Adipocyte (in vitro differentiated cells): ENCODE results near the gene SPSB2.

Experiments used
- DNase-seq: peaks from one replicate; pipeline ENCODE4 v3.0.0-alpha.2; 2015; ENCODE audit warnings: low read depth
- H3K27me3 ChIP-seq: replicated peaks from 2 replicates; pipeline ENCODE4 v1.7.0; 2013; ENCODE audit warnings: mild to moderate bottlenecking, low read length, moderate library complexity; ENCODE audit not compliant: control insufficient read depth, insufficient read depth
- H3K36me3 ChIP-seq: 2 replicates; pipeline ENCODE4 v1.7.0; 2013; ENCODE audit warnings: low read length, mild to moderate bottlenecking, moderate library complexity; ENCODE audit not compliant: control insufficient read depth, insufficient read depth, severe bottlenecking
- H3K4me1 ChIP-seq: 2 replicates; pipeline ENCODE4 v1.7.0; 2013; ENCODE audit warnings: mild to moderate bottlenecking, low read length, moderate library complexity; ENCODE audit not compliant: control insufficient read depth, insufficient read depth
- H3K4me3 ChIP-seq: 2 replicates; pipeline ENCODE4 v1.7.0; 2013; ENCODE audit warnings: mild to moderate bottlenecking, low read length, moderate library complexity
- H3K9ac ChIP-seq: 2 replicates; pipeline ENCODE4 v1.7.0; 2013; ENCODE audit warnings: mild to moderate bottlenecking, low read length, moderate library complexity
- H3K9me3 ChIP-seq: 2 replicates; pipeline ENCODE4 v1.7.0; 2013; ENCODE audit warnings: mild to moderate bottlenecking, low read length, moderate library complexity; ENCODE audit not compliant: control insufficient read depth

Gene SPSB2

DNA sequence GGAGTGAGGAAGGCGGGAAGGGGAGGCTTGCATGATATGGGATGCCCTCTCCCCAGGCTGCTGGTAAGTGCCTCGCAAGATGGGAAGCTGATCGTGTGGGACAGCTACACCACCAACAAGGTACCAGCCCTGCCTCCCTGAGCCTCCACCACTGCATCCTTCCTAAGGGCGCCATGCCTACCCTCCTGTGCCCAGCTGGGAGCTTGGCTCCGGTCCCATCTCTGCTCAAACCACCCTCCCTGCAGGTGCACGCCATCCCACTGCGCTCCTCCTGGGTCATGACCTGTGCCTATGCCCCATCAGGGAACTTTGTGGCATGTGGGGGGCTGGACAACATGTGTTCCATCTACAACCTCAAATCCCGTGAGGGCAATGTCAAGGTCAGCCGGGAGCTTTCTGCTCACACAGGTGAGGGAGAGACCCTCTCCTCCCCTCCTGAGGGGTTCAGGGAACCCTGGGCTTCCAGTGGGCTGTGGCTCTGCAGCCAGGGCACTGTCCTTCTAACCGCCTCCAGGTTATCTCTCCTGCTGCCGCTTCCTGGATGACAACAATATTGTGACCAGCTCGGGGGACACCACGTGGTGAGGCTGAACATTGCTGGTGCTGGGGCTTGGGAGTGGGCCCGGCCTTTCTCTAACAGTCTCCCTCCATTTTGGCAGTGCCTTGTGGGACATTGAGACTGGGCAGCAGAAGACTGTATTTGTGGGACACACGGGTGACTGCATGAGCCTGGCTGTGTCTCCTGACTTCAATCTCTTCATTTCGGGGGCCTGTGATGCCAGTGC is 29.8 kb downstream of the SPSB2 start:
- Histone ChIP-seq H3K4me3 (no peak overlapping the region), H3K9me3 (no peaks in the 10 kb centered on the region), H3K27me3 (no peaks in the 10 kb centered on the region), H3K36me3 (peaks cover 15% of the 10 kb centered on the region), H3K9ac (no peak overlapping the region), H3K4me1 (no peaks in the 10 kb centered on the region)
- no peak for DNase-seq

DNA sequence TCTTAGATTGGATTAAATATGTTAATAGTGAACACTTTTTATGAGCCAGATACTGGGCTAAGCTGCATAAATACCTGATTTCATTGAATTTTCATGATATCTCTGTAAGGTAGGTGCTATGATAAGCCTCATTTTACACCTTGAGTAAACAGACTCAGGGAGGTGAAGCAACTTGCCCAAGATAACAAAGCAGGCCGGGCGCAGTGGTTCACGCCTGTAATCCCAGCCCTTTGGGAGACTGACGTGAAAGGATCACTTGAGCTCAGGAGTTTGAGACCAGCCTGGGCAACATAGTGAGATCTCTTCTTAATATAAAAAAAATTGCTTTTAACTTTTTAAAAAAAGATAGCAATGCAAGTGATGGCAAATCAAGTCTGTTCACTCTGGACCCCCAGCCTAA is 31.0 kb downstream of the SPSB2 start:
- Histone ChIP-seq H3K9me3 (no peaks in the 10 kb centered on the region), H3K9ac (no peak overlapping the region), H3K27me3 (no peaks in the 10 kb centered on the region), H3K4me3 (no peak overlapping the region), H3K36me3 (peaks cover 15% of the 10 kb centered on the region), H3K4me1 (no peaks in the 10 kb centered on the region)
- no peak for DNase-seq

DNA sequence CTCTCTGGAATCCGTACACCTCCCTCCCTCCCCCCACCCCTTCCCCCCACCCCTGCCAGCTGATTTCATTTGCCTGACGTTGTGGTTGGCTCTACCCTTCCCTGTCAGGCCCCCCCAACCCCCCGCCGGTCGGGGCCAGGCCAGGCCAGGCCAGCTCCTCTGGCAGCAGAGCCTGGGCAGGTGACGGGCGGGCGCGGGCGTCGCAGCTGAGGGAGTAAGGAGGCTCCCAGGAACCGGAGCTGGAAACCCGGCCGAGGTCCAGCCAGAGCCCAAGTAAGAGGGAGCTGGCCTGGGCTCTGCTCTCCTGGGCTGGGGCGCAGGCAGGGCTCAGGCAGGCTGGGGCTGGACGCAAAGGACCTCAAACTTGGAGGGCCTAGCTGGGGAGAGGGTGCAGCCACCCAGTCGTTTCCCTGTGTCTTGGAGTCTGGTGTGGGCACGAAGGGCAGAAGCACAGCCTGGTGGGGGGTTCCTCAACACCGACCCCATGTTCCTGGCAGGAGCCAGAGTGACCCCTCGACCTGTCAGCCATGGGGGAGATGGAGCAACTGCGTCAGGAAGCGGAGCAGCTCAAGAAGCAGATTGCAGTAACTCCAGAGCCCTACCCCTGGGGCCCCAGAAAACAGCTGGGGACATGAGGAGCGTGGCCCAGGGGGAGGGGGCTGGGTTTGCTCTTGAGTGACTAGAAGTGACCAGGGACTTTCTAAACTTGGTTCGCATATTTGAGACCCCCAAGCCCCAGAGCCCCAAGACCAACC is 32.2 kb downstream of the SPSB2 start, which contains the start of gene GNB3:
Gene GNB3, plus strand, starts transcription at position 165 of the 755 bp plus-strand sequence. Its CDS starts 363 bp downstream, at position 528.
- no peak within 1 kb of the TSS for H3K4me3 ChIP-seq
- H3K9ac ChIP-seq = no peak within 1 kb of the TSS
- no peak for DNase-seq
- no peaks in the 10 kb centered on the region for H3K27me3 ChIP-seq
- peaks cover 9% of the 10 kb centered on the region for H3K36me3 ChIP-seq
- H3K9me3 ChIP-seq = no peaks in the 10 kb centered on the region
- H3K4me1 ChIP-seq = no peaks in the 10 kb centered on the region

DNA sequence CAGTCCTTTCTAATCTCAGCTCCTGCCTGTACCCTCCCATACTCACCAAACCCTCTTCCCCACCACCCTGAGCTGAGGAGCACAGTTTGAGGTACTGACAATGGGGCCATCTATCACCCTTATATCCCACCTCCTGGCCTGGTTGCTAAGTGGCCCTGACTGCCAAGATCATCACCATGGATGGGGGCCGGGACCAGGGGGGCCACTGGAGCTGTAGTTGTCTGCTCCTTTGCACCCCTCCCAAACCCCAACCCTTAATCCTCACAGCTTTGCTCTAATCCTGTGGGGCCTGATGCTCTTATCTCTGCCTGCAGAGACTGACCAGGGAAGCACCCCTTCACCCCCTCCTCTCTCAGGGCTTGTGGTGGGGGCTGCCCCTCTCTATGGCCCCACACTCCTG is 32.8 kb downstream of the SPSB2 start:
- Histone ChIP-seq H3K27me3 (no peaks in the 10 kb centered on the region), H3K4me1 (no peaks in the 10 kb centered on the region), H3K9me3 (no peaks in the 10 kb centered on the region), H3K9ac (no peak overlapping the region), H3K4me3 (no peak overlapping the region), H3K36me3 (peaks cover 9% of the 10 kb centered on the region)
- DNase-seq = no peak

DNA sequence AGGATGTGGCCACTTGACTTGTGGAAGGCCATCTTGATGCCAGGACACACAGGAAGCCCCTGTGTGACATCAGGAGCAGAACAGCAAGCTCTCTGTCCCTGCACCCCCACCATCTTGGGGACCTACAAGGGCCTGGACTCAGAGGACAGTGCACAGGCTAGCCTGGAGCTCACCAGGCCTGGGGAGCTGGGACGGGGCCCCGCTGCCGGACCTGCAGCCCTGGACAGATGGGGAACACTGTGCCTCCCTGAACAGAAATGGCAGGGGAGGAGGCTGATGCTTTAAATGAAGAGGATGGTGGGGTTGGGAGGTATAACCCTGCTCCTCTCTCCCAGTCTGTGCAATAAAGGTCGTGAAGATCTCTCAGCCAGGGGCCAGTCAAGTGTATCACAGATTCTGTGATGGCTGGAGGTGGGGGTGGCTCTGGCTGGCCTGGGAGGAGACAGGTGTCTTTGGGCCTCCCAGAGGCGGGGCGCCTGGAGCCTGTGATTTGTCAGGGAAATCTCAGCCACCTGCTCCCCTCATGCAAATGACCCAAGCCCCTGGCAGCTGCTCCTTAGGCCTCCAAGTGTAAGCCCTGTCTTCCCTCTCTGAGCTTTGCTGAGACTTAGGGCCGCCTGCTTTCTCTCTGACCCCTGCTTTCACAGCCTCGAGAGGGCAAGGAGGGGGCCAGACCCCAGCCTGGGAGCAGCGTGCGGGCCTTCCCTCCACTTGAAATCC is 33.5 kb downstream of the SPSB2 start:
- H3K4me1 ChIP-seq = no peaks in the 10 kb centered on the region
- H3K9me3 ChIP-seq = no peaks in the 10 kb centered on the region
- no peaks in the 10 kb centered on the region for H3K27me3 ChIP-seq
- no peak overlapping the region for H3K9ac ChIP-seq
- peaks cover 9% of the 10 kb centered on the region for H3K36me3 ChIP-seq
- DNase-seq = no peak
- no peak overlapping the region for H3K4me3 ChIP-seq

DNA sequence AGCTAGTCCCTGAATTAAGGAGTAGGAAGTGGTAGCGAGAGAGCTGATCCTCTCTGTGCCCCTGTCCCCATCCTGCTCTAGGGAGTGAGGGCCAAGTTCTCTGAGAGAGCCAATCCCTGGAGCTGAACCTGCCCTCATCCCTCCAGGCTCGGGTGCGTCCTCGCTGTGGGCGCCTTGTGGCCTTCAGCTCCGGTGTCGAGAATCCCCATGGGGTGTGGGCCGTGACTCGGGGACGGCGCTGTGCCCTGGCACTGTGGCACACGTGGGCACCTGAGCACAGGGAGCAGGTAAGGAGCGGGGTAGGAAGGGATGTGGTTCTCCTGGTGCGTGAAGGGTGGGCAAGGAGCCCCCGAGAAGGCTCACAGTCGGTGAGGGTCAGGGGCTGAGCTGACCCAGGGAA is 34.2 kb downstream of the SPSB2 start:
- DNase-seq = no peak
- Histone ChIP-seq H3K4me1 (no peaks in the 10 kb centered on the region), H3K27me3 (no peaks in the 10 kb centered on the region), H3K36me3 (peaks cover 5% of the 10 kb centered on the region), H3K4me3 (no peak overlapping the region), H3K9ac (no peak overlapping the region), H3K9me3 (no peaks in the 10 kb centered on the region)

DNA sequence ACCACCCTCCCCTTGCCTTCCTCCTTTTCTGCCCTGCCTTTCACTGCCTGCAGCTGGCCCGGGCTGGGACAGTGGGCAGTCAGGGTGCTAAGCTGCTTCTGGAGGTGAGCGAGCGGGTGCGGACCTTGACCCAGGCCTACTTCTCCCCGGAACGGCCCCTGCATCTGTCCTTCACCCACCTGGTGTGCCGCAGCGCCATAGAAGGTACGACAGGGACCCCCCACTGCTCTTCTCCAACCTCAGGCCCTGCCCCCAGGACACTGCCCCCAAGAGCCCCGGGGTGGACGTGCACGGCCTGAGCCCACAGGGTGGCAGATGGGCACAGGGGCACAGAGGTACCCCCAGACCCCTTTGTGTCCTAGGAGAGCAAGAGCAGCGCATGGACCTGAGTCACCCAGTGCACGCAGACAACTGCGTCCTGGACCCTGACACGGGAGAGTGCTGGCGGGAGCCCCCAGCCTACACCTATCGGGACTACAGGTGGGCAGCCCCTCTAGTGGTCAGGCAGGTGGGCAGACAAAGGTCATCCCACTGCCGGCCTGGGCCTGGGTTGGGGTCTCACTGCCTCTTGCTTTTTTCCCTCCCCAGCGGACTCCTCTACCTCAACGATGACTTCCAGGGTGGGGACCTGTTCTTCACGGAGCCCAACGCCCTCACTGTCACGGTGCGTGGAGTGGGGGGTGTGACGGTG is 35.6 kb downstream of the SPSB2 start:
- Histone ChIP-seq H3K27me3 (no peaks in the 10 kb centered on the region), H3K4me1 (peaks cover 3% of the 10 kb centered on the region), H3K4me3 (no peak overlapping the region), H3K36me3 (peaks cover 5% of the 10 kb centered on the region), H3K9ac (no peak overlapping the region), H3K9me3 (no peaks in the 10 kb centered on the region)
- DNase-seq = no peak

DNA sequence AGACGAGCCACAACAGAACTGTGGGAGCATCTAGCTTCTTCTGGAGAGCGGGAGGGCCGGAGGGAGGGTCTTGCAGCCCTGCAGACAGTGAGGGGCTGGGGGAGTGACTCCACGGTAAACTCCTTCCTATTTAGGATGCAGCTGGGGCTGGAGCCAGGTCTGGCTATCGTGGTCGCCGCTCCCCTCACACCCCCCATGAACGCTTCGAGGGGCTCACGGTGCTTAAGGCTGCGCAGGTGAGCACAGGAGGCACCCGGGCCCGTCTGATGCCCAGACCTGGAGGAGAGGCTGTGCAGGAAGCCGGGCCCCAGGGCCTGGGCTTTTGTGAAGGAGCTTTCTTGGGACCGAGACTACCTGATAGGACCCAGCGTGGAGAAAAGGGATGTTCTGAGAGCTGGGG is 36.3 kb downstream of the SPSB2 start:
- H3K36me3 ChIP-seq = peaks cover 5% of the 10 kb centered on the region

DNA sequence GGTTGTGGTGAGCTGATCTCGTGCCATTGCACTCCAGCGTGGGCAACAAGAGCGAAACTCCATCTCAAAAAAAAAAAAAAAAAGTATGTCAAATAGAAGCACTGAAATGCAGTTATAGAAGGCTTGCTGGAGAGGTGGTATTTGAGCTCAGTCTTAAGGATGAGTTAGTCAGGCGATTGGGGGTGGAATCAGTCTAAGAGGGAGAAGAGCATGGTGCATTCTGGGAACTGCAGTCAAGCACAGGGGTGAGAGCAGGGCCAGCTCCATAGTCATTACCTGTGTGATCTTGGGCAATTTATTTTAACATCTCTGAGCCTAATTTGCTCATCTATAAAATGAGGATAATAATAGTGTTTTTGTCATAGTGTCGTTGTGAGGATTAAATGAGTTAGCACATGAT is 38.2 kb downstream of the SPSB2 start:
- Histone ChIP-seq H3K9me3 (no peaks in the 10 kb centered on the region), H3K4me1 (peaks cover 3% of the 10 kb centered on the region)

More for the DNA sequence above, 36.3 kb downstream of the SPSB2 start:
- Histone ChIP-seq H3K4me1 (peaks cover 3% of the 10 kb centered on the region), H3K9ac (no peak overlapping the region), H3K9me3 (no peaks in the 10 kb centered on the region), H3K27me3 (no peaks in the 10 kb centered on the region), H3K4me3 (no peak overlapping the region)
- DNase-seq = no peak

DNA sequence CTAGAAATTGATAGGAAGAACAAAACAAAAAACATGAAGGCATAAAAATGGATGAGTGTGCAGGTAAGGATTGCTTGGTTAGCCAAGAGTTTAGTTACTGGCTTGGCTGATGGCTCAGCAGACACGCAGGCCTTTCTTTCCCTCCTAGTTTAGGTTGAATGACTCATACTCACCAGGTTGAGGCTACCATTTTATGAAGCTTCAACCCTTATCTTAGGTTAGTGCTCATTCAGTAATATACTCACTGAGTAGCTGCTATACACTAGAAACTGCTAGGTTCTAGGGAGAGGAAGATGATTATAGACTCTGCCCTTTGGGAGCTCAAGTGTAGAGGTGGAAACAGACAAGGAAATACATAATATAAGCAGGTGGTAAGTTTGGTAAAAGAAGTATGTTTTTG is 38.8 kb downstream of the SPSB2 start:
- H3K4me3 ChIP-seq = no peak overlapping the region
- H3K27me3 ChIP-seq = no peaks in the 10 kb centered on the region
- H3K4me1 ChIP-seq = peaks cover 3% of the 10 kb centered on the region
- no peak for DNase-seq
- no peaks in the 10 kb centered on the region for H3K9me3 ChIP-seq
- H3K36me3 ChIP-seq = peaks cover 2% of the 10 kb centered on the region
- H3K9ac ChIP-seq = no peak overlapping the region

More for the DNA sequence above, 38.2 kb downstream of the SPSB2 start:
- H3K27me3 ChIP-seq = no peaks in the 10 kb centered on the region
- no peak overlapping the region for H3K4me3 ChIP-seq
- H3K36me3 ChIP-seq = peaks cover 5% of the 10 kb centered on the region
- no peak overlapping the region for H3K9ac ChIP-seq
- DNase-seq = no peak
